Measurements from ENCODE around the gene STK24.

Gene STK24

GRCh38 chr13:98433654-98434053, 143.3 kb downstream of the STK24 start:
- Histone ChIP-seq H3K4me3 (ENCODE audit: low read length) (no peak overlapping the region), H3K27me3 (ENCODE audit: low read depth, low read length) (peaks cover 12% of the 10 kb centered on the region), H3K27ac (ENCODE audit: low read length) (no peak overlapping the region), H3K36me3 (replicated peaks; ENCODE audit: low read depth, low read length) (no peaks in the 10 kb centered on the region), H2AFZ (ENCODE audit: low read depth, low read length) (no peak overlapping the region), H3K4me2 (ENCODE audit: low read length) (no peak overlapping the region), H3K4me1 (ENCODE audit: low read length) (no peaks in the 10 kb centered on the region), H3K79me2 (ENCODE audit: low read length) (no peaks in the 10 kb centered on the region), H4K20me1 (ENCODE audit: insufficient read depth, low read length) (no peaks in the 10 kb centered on the region), H3K9ac (ENCODE audit: low read length) (no peak overlapping the region), H3K9me3 (ENCODE audit: insufficient read depth, low read length) (no peaks in the 10 kb centered on the region)
- TF ChIP-seq CTCF (IDR thresholded peaks at IDR 0.05; ENCODE audit: low read depth, low read length) = no peak
- no peak for TF ChIP-seq EZH2phosphoT487 (IDR thresholded peaks at IDR 0.05; ENCODE audit: low read depth)

- Histone ChIP-seq H3K9ac (ENCODE audit: low read length) (no peak overlapping the region), H3K4me3 (ENCODE audit: low read length) (no peak overlapping the region), H3K9me3 (ENCODE audit: insufficient read depth, low read length) (no peaks in the 10 kb centered on the region), H4K20me1 (ENCODE audit: insufficient read depth, low read length) (no peaks in the 10 kb centered on the region), H3K4me1 (ENCODE audit: low read length) (no peaks in the 10 kb centered on the region), H2AFZ (ENCODE audit: low read depth, low read length) (no peak overlapping the region), H3K27me3 (ENCODE audit: low read depth, low read length) (peaks cover 12% of the 10 kb centered on the region), H3K36me3 (replicated peaks; ENCODE audit: low read depth, low read length) (no peaks in the 10 kb centered on the region), H3K27ac (ENCODE audit: low read length) (no peak overlapping the region), H3K79me2 (ENCODE audit: low read length) (no peaks in the 10 kb centered on the region), H3K4me2 (ENCODE audit: low read length) (no peak overlapping the region)
- TF ChIP-seq CTCF (IDR thresholded peaks at IDR 0.05; ENCODE audit: low read depth, low read length) (no peak), EZH2phosphoT487 (IDR thresholded peaks at IDR 0.05; ENCODE audit: low read depth) (no peak)
Observed at GRCh38 chr13:98432638-98433037, 144.3 kb downstream of the STK24 start.

GRCh38 chr13:98429977-98430736, 146.8 kb downstream of the STK24 start:
- Histone ChIP-seq H4K20me1 (ENCODE audit: insufficient read depth, low read length) (no peaks in the 10 kb centered on the region), H3K9me3 (ENCODE audit: insufficient read depth, low read length) (no peaks in the 10 kb centered on the region), H3K79me2 (ENCODE audit: low read length) (no peaks in the 10 kb centered on the region), H3K4me1 (ENCODE audit: low read length) (no peaks in the 10 kb centered on the region), H3K4me2 (ENCODE audit: low read length) (no peak overlapping the region), H3K4me3 (ENCODE audit: low read length) (no peak overlapping the region), H3K27me3 (ENCODE audit: low read depth, low read length) (peaks cover 18% of the 10 kb centered on the region), H3K9ac (ENCODE audit: low read length) (no peak overlapping the region), H2AFZ (ENCODE audit: low read depth, low read length) (no peak overlapping the region), H3K36me3 (replicated peaks; ENCODE audit: low read depth, low read length) (no peaks in the 10 kb centered on the region), H3K27ac (ENCODE audit: low read length) (no peak overlapping the region)
- no peak for TF ChIP-seq EZH2phosphoT487 (IDR thresholded peaks at IDR 0.05; ENCODE audit: low read depth)
- TF ChIP-seq CTCF (IDR thresholded peaks at IDR 0.05; ENCODE audit: low read depth, low read length) = no peak

GRCh38 chr13:98429531-98429930, 147.4 kb downstream of the STK24 start:
- Histone ChIP-seq H3K36me3 (replicated peaks; ENCODE audit: low read depth, low read length) (no peaks in the 10 kb centered on the region), H3K27ac (ENCODE audit: low read length) (no peak overlapping the region), H3K27me3 (ENCODE audit: low read depth, low read length) (peaks cover 18% of the 10 kb centered on the region), H3K4me2 (ENCODE audit: low read length) (no peak overlapping the region), H3K79me2 (ENCODE audit: low read length) (no peaks in the 10 kb centered on the region), H4K20me1 (ENCODE audit: insufficient read depth, low read length) (no peaks in the 10 kb centered on the region), H3K9ac (ENCODE audit: low read length) (no peak overlapping the region), H3K4me1 (ENCODE audit: low read length) (no peaks in the 10 kb centered on the region), H2AFZ (ENCODE audit: low read depth, low read length) (no peak overlapping the region), H3K4me3 (ENCODE audit: low read length) (no peak overlapping the region), H3K9me3 (ENCODE audit: insufficient read depth, low read length) (no peaks in the 10 kb centered on the region)
- TF ChIP-seq CTCF (IDR thresholded peaks at IDR 0.05; ENCODE audit: low read depth, low read length) (no peak), EZH2phosphoT487 (IDR thresholded peaks at IDR 0.05; ENCODE audit: low read depth) (no peak)

Measured in OCI-LY3 (cell line).